GM12872 (cell line): Measurements from ENCODE around the gene RRP1.

Experiments used
- TF ChIP-seq, protein P1 (sequence below): IDR thresholded peaks from 3 replicates; pipeline ENCODE4 v1.5.1; 2011; ENCODE audit warnings: low read depth, mild to moderate bottlenecking, low read length, moderate library complexity; ENCODE audit not compliant: insufficient read depth

The RRP1 gene

GRCh38 chr21:43834146-43834905 lies 44.9 kb downstream of the RRP1 start:
- TF ChIP-seq, protein P1, sequence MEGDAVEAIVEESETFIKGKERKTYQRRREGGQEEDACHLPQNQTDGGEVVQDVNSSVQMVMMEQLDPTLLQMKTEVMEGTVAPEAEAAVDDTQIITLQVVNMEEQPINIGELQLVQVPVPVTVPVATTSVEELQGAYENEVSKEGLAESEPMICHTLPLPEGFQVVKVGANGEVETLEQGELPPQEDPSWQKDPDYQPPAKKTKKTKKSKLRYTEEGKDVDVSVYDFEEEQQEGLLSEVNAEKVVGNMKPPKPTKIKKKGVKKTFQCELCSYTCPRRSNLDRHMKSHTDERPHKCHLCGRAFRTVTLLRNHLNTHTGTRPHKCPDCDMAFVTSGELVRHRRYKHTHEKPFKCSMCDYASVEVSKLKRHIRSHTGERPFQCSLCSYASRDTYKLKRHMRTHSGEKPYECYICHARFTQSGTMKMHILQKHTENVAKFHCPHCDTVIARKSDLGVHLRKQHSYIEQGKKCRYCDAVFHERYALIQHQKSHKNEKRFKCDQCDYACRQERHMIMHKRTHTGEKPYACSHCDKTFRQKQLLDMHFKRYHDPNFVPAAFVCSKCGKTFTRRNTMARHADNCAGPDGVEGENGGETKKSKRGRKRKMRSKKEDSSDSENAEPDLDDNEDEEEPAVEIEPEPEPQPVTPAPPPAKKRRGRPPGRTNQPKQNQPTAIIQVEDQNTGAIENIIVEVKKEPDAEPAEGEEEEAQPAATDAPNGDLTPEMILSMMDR: no peak

GRCh38 chr21:43835050-43835449 lies 45.7 kb downstream of the RRP1 start:
- TF ChIP-seq, protein P1: no peak

DNA sequence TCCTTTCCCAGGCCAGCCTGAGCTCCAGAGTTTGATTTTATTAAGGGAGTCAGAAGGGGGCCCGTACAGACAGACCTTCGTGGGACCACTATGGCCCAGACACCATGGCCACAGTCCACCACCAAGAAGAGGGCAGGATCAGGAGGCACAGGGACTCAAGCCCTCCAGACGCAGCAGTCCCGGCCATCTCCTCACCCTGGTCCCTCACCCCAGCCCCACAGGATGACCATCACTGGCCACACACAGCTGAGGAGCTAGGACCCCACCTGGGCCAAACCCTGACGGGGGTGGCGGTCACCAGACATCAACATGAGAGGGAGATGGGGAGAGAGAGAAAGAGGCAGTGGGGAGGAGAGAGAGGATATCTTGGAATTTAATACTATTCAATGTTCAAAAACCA lies 46.5 kb downstream of the RRP1 start:
- TF ChIP-seq, protein P1: no peak

DNA sequence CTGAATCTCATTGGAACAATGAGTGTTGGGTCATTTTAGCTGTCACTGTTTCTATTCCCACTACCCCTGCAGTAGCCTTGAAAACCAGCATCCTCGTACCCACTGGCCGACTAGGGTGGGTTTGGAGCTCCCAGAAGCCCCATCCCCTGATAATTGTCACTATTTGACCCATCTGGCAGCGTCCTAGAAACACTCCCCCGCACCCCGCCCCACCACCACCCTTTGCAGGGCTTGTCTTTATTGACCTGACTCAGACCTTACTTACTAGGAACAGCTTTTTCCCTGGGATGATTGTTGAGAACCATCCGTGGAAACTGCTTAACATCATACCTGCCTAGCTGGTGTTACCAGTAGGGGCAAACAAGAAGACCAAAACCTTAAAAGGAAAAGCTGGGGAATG lies 47.2 kb downstream of the RRP1 start:
- TF ChIP-seq, protein P1: no peak

GRCh38 chr21:43840259-43840658 lies 50.9 kb downstream of the RRP1 start:
- TF ChIP-seq, protein P1: no peak

DNA sequence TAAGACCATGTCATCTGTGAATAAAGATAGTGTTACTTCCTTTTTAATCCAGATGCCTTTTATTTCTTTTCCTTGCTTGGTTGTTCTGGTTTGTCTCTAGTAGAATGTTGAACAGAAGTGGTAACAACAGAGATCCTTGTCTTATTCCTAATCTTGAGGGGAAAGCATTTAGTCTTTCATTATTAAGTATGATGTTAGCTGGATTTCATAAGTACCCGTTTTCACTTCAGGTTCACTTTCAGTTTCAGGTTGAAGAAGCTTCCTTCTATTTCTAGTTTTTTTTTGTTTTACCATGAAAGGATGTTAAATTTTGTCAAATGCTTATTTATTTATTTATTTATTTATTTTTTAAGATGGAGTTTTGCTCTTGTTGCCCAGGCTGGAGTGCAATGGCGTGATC lies 53.4 kb downstream of the RRP1 start:
- TF ChIP-seq, protein P1: no peak

DNA sequence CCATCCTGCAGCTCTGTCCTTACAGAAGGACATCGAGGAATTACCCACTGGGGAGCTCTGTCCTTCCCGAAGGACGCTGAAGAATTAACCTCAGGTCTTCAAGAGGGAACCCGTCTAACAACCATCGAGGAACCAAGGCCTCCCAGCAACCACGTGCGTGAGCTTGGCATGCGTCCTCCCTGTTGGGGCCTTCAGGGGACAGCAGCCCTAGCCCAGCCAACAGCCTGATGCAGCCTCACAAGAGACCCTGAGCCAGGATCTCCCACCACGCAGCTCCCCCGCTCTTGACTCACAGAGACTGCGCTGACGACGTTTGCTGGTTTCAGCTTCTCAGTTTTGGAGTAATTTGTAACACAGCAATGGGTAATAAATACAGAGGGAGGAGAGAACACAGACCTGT lies 56.0 kb downstream of the RRP1 start:
- TF ChIP-seq, protein P1: no peak

GRCh38 chr21:43846430-43846829 lies 57.1 kb downstream of the RRP1 start:
- TF ChIP-seq, protein P1: no peak
